Cerebellar cortex (tissue), 1 donor: ENCODE measurements around the gene SFT2D3.
"Not testable (repeated sequence)": the region's sequence is repeated elsewhere in the genome, so short reads cannot be mapped to it uniquely, and the experiment has no call there.

ENCODE experiments used
- DNase-seq: peaks from one replicate; pipeline ENCODE4 v3.0.0-alpha.2; 2015; ENCODE audit warnings: low spot score

The SFT2D3 gene

DNA sequence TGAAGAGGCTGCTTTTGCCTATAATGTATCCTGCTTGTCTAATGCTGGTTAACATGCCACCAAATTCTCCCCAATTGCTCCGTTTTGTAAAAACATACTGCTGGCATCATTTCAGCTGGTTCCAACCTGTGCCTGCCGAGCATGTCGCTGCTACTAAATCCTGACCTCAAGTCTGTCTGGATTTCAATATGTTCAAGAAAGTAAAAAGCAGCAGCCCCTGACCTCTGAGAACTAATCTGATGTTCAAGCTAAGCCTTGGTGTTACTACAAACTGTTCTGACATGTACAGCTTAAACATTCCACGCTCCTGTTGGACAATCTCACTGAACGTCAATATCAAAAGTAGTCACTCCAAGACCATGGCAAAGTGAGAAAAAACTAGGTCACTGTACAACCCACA is 46.3 kb downstream of the SFT2D3 start:
- DNase-seq: peak; percentile 24

- not testable (repeated sequence) for DNase-seq
Measured at GRCh38 chr2:127749537-127749936, 48.2 kb downstream of the SFT2D3 start.

GRCh38 chr2:127753374-127753773 is 52.1 kb downstream of the SFT2D3 start:
- DNase-seq: no peak

- no peak for DNase-seq
Measured at GRCh38 chr2:127754186-127754585, 52.9 kb downstream of the SFT2D3 start.
